ENCODE data around the gene FAM13A. TPM values are rescaled to one million over a fixed set of nuclear protein-coding genes. Genes with fewer than 3 reads are reported as not detected.

Gene FAM13A
- total and polyA plus RNA-seq, 2 donors (not counting 1 experiment from before 2014, with no cell fraction given), result 0.51 to 2.1 TPM

DNA sequence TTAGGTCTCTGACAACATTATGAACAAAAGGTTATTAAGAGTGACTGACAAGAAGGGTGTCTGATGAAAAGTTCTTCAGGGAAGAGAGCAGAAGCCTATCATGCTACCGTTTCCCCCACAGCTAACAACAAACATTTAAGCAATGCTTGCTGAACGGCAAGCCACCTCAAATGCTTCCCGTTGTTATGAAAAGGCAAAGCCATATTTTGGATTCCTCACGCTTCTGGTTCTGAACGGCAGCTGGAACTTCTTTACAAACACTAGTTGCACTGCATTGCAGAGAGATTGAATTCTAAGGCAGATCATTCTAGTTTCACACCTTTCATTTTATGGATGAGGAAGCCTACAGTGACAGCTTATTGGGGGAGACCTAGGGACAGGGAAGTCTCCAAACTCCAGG lies 310.8 kb downstream of the FAM13A start:
- Histone ChIP-seq H3K9me3 (ENCODE audit: control extremely low read depth in 1 of 3, control insufficient read depth in 2 of 3, insufficient read depth in 1 of 3, low read length in 2 of 3) (no peaks in the 10 kb centered on the region), H3K36me3 (replicated peaks in 1 of 2; ENCODE audit: control extremely low read depth in 1 of 2, control insufficient read depth in 1 of 2, extremely low read depth in 1 of 2, insufficient read depth in 2 of 2, low read length in 1 of 2) (no peaks in the 10 kb centered on the region), H3K27me3 (replicated peaks in 1 of 4; ENCODE audit: control extremely low read depth in 1 of 4, control insufficient read depth in 3 of 4, insufficient read depth in 4 of 4, low read length in 3 of 4) (no peaks in the 10 kb centered on the region), H3K4me3 (ENCODE audit: control extremely low read depth in 1 of 5, extremely low read depth in 1 of 5, insufficient read depth in 1 of 5, low read depth in 2 of 5, low read length in 4 of 5) (no peak overlapping the region), H3K27ac (ENCODE audit: low read length in 2 of 2) (no peak overlapping the region), H3K4me2 (replicated peaks; ENCODE audit: low read depth, low read length, poor library complexity, severe bottlenecking) (no peak overlapping the region), H3K79me2 (ENCODE audit: control insufficient read depth, insufficient read depth, low read length) (no peaks in the 10 kb centered on the region), H3K9ac (ENCODE audit: low read length) (no peak overlapping the region), H4K20me1 (ENCODE audit: control insufficient read depth, insufficient read depth, low read length, poor library complexity, severe bottlenecking) (no peaks in the 10 kb centered on the region), H3K4me1 (ENCODE audit: control insufficient read depth in 2 of 2, insufficient read depth in 2 of 2, low read length in 2 of 2) (no peaks in the 10 kb centered on the region), H2AFZ (ENCODE audit: insufficient read depth, low read depth, low read length, poor library complexity, severe bottlenecking) (no peak overlapping the region)
- no peaks in the 10 kb centered on the region for H3K4me1 Mint-ChIP-seq
- no peak overlapping the region for H3K4me3 Mint-ChIP-seq
- DNase-seq, result no peak
- ChIA-PET CTCF (no interaction called here), POLR2A (interaction anchor here (0.6 kb wide), 1 partner anchor 1786 kb away, joined by 7 read pairs; no protein-coding TSS in a partner anchor)
- no peaks in the 10 kb centered on the region for H3K9me3 Mint-ChIP-seq (ENCODE audit: insufficient read depth)
- ATAC-seq (ENCODE audit: low read depth), result no peak
- 75% methylated on average over 5 of the region's 5 CpGs for WGBS (ENCODE audit: insufficient coverage)
- H3K27ac Mint-ChIP-seq, result no peak overlapping the region
- no peak for TF ChIP-seq EZH2 (IDR thresholded peaks at IDR 0.05; ENCODE audit: borderline replicate concordance, insufficient read depth, low read depth, low read length, poor library complexity, severe bottlenecking)
- TF ChIP-seq, protein P1, sequence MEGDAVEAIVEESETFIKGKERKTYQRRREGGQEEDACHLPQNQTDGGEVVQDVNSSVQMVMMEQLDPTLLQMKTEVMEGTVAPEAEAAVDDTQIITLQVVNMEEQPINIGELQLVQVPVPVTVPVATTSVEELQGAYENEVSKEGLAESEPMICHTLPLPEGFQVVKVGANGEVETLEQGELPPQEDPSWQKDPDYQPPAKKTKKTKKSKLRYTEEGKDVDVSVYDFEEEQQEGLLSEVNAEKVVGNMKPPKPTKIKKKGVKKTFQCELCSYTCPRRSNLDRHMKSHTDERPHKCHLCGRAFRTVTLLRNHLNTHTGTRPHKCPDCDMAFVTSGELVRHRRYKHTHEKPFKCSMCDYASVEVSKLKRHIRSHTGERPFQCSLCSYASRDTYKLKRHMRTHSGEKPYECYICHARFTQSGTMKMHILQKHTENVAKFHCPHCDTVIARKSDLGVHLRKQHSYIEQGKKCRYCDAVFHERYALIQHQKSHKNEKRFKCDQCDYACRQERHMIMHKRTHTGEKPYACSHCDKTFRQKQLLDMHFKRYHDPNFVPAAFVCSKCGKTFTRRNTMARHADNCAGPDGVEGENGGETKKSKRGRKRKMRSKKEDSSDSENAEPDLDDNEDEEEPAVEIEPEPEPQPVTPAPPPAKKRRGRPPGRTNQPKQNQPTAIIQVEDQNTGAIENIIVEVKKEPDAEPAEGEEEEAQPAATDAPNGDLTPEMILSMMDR (IDR thresholded peaks at IDR 0.05), result no peak
- intact Hi-C loops (cut with micrococcal nuclease), result no loop called here
- H3K27me3 Mint-ChIP-seq, result peaks cover 11% of the 10 kb centered on the region

DNA sequence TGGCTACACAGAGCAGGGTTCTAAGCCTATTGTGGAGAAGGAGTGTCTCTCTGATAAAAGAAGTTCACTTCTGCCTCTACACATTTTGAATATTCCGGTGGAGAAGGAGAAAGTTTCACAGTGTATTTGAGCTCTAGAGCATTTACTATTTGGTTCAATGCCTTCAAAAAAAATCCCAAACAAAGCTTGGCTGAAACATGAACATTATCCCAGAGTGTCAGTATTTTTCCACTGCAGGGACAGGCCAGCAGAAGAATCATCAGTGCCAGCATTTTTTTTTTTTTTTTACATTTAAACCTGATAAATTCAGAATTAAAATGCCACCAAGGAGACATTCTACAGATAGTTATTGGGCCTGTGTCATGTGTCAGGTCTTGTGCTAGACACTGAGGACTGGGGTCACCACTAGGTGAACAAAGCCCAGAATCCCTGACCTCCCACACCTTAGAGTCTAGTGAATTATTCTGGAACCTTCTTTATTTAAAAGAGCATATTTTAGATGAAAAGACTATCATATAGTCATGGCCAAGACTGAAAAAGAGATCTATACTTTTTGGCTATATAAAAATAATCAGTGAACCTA lies 311.3 kb downstream of the FAM13A start:
- Mint-ChIP-seq H3K9me3 (ENCODE audit: insufficient read depth) (no peaks in the 10 kb centered on the region), H3K4me1 (no peaks in the 10 kb centered on the region), H3K27ac (no peak overlapping the region), H3K27me3 (peaks cover 13% of the 10 kb centered on the region), H3K4me3 (no peak overlapping the region)
- H3K4me3 ChIP-seq (ENCODE audit: control extremely low read depth in 1 of 5, extremely low read depth in 1 of 5, insufficient read depth in 1 of 5, low read depth in 2 of 5, low read length in 4 of 5), result no peak overlapping the region
- no peak overlapping the region for H3K27ac ChIP-seq (ENCODE audit: low read length in 2 of 2)
- intact Hi-C loops (cut with micrococcal nuclease), result no loop called here
- H3K4me2 ChIP-seq (replicated peaks; ENCODE audit: low read depth, low read length, poor library complexity, severe bottlenecking), result no peak overlapping the region
- ATAC-seq (ENCODE audit: low read depth) (no peak), DNase-seq (no peak)
- ChIA-PET CTCF (no interaction called here), POLR2A (no interaction called here)
- no CpG with 5 or more reads among the region's 1 CpG for WGBS (ENCODE audit: insufficient coverage)
- no peak overlapping the region for H3K9ac ChIP-seq (ENCODE audit: low read length)
- H3K27me3 ChIP-seq (replicated peaks in 1 of 4; ENCODE audit: control extremely low read depth in 1 of 4, control insufficient read depth in 3 of 4, insufficient read depth in 4 of 4, low read length in 3 of 4), result no peaks in the 10 kb centered on the region
- H3K9me3 ChIP-seq (ENCODE audit: control extremely low read depth in 1 of 3, control insufficient read depth in 2 of 3, insufficient read depth in 1 of 3, low read length in 2 of 3), result no peaks in the 10 kb centered on the region
- no peak overlapping the region for H2AFZ ChIP-seq (ENCODE audit: insufficient read depth, low read depth, low read length, poor library complexity, severe bottlenecking)
- H3K79me2 ChIP-seq (ENCODE audit: control insufficient read depth, insufficient read depth, low read length), result no peaks in the 10 kb centered on the region
- no peaks in the 10 kb centered on the region for H3K36me3 ChIP-seq (replicated peaks in 1 of 2; ENCODE audit: control extremely low read depth in 1 of 2, control insufficient read depth in 1 of 2, extremely low read depth in 1 of 2, insufficient read depth in 2 of 2, low read length in 1 of 2)
- H3K4me1 ChIP-seq (ENCODE audit: control insufficient read depth in 2 of 2, insufficient read depth in 2 of 2, low read length in 2 of 2), result no peaks in the 10 kb centered on the region
- no peak for TF ChIP-seq EZH2 (IDR thresholded peaks at IDR 0.05; ENCODE audit: borderline replicate concordance, insufficient read depth, low read depth, low read length, poor library complexity, severe bottlenecking)
- H4K20me1 ChIP-seq (ENCODE audit: control insufficient read depth, insufficient read depth, low read length, poor library complexity, severe bottlenecking), result no peaks in the 10 kb centered on the region
